ENCODE results near the gene TP53I11. TPM values are rescaled to one million over a fixed set of nuclear protein-coding genes. Genes with fewer than 3 reads are reported as not detected.

TP53I11 gene
- total RNA-seq, 4 donors from 2014 or later, result 5.4 to 17.2 (median 12.8) TPM

- DNase-seq (no peak), ATAC-seq (no peak)
- Histone ChIP-seq H3K27me3 (peaks cover 0 to 9% (median 7%) of the 10 kb centered on the region in 3 donors), H3K9me3 (no peaks in the 10 kb centered on the region), H3K4me3 (no peak overlapping the region), H3K36me3 (no peaks in the 10 kb centered on the region), H3K4me1 (peaks cover 0 to 9% of the 10 kb centered on the region in 2 donors), H3K27ac (no peak overlapping the region)
- in situ Hi-C loops (cut with MboI; ENCODE audit: low sequenced_read_pairs in 4 of 4), result no loop called here
- TF ChIP-seq POLR2A (IDR thresholded peaks at IDR 0.05) (no peak), CTCF (IDR thresholded peaks at IDR 0.05 in 4 of 5, conservative IDR thresholded peaks at IDR 0.05 in 1 of 5) (no peak)
- intact Hi-C loops (cut with DNase I; ENCODE audit: low total_unique reads), result no loop called here
Measured at GRCh38 chr11:44957040-44957515, 6.4 kb upstream of the TP53I11 start.

GRCh38 chr11:44955015-44955738, 4.5 kb upstream of the TP53I11 start:
- no peaks in the 10 kb centered on the region for H3K36me3 ChIP-seq
- H3K27ac ChIP-seq, result peak overlapping the region in 2 of 4 donors; percentile 12 to 27
- in situ Hi-C loops (cut with MboI; ENCODE audit: low sequenced_read_pairs in 4 of 4) (no loop called here), intact Hi-C loops (cut with DNase I; ENCODE audit: low total_unique reads) (no loop called here)
- peak; percentile 34 to 55 for DNase-seq
- peaks cover 0 to 9% of the 10 kb centered on the region in 2 donors for H3K4me1 ChIP-seq
- H3K27me3 ChIP-seq, result peaks cover 0 to 9% (median 7%) of the 10 kb centered on the region in 3 donors
- peak in 1 of 2 donors; percentile 22 for ATAC-seq
- no peaks in the 10 kb centered on the region for H3K9me3 ChIP-seq
- TF ChIP-seq CTCF (IDR thresholded peaks at IDR 0.05 in 4 of 5, conservative IDR thresholded peaks at IDR 0.05 in 1 of 5) (no peak), POLR2A (IDR thresholded peaks at IDR 0.05) (no peak)
- no peak overlapping the region for H3K4me3 ChIP-seq

GRCh38 chr11:44954051-44954906, 3.6 kb upstream of the TP53I11 start:
- DNase-seq (no peak), ATAC-seq (no peak)
- in situ Hi-C loops (cut with MboI; ENCODE audit: low sequenced_read_pairs in 4 of 4) (no loop called here), intact Hi-C loops (cut with DNase I; ENCODE audit: low total_unique reads) (loop anchor here (5.0 kb wide), 2 partner anchors 133 to 148 kb away; no protein-coding TSS in a partner anchor)
- Histone ChIP-seq H3K9me3 (no peaks in the 10 kb centered on the region), H3K36me3 (no peaks in the 10 kb centered on the region), H3K27ac (peak overlapping the region in 2 of 4 donors; percentile 12 to 27), H3K4me1 (peaks cover 4 to 9% of the 10 kb centered on the region in 2 donors), H3K4me3 (no peak overlapping the region), H3K27me3 (peaks cover 0 to 9% (median 7%) of the 10 kb centered on the region in 3 donors)
- TF ChIP-seq CTCF (IDR thresholded peaks at IDR 0.05 in 4 of 5, conservative IDR thresholded peaks at IDR 0.05 in 1 of 5) (no peak), POLR2A (IDR thresholded peaks at IDR 0.05) (no peak)

- peaks cover 0 to 9% (median 7%) of the 10 kb centered on the region in 3 donors for H3K27me3 ChIP-seq
- in situ Hi-C loops (cut with MboI; ENCODE audit: low sequenced_read_pairs in 4 of 4), result no loop called here
- H3K27ac ChIP-seq, result no peak overlapping the region
- no peaks in the 10 kb centered on the region for H3K36me3 ChIP-seq
- intact Hi-C loops (cut with DNase I; ENCODE audit: low total_unique reads), result loop anchor here (5.0 kb wide), 2 partner anchors 135 to 150 kb away; no protein-coding TSS in a partner anchor
- H3K4me3 ChIP-seq, result no peak overlapping the region
- no peak for ATAC-seq
- DNase-seq, result no peak
- no peaks in the 10 kb centered on the region for H3K9me3 ChIP-seq
- TF ChIP-seq POLR2A (IDR thresholded peaks at IDR 0.05), result no peak
- TF ChIP-seq CTCF (IDR thresholded peaks at IDR 0.05 in 4 of 5, conservative IDR thresholded peaks at IDR 0.05 in 1 of 5), result no peak
- peaks cover 4 to 9% of the 10 kb centered on the region in 2 donors for H3K4me1 ChIP-seq
Measured at GRCh38 chr11:44952500-44953260, 2.0 kb upstream of the TP53I11 start.

Measured in gastrocnemius medialis (tissue), 4 donors.